Mesothelial cell of epicardium (in vitro differentiated cells): ENCODE results near the gene PTPRN2. TPM values are rescaled to one million over a fixed set of nuclear protein-coding genes. Genes with fewer than 3 reads are reported as not detected.

Experiments used
- DNase-seq, 2 experiments: peaks; one replicate each; pipeline ENCODE4 v3.0.0; 2021; ENCODE audit warnings: low spot score in 2 of 2; ENCODE audit not compliant: unreplicated experiment in 2 of 2
- H3K27ac Mint-ChIP-seq: 2 replicates; pipeline ENCODE4 v1.8.0; 2021; ENCODE audit warnings: mixed read lengths
- H3K27me3 Mint-ChIP-seq: 2 replicates; pipeline ENCODE4 v1.8.0; 2021; ENCODE audit warnings: low read depth, mixed read lengths
- H3K36me3 Mint-ChIP-seq: 2 replicates; pipeline ENCODE4 v1.8.0; 2021; ENCODE audit warnings: mixed read lengths
- H3K4me1 Mint-ChIP-seq: 2 replicates; pipeline ENCODE4 v1.8.0; 2021; ENCODE audit warnings: mixed read lengths
- H3K4me3 Mint-ChIP-seq: 2 replicates; pipeline ENCODE4 v1.8.0; 2021; ENCODE audit warnings: mild to moderate bottlenecking, moderate library complexity, mixed read lengths
- H3K9me3 Mint-ChIP-seq: 2 replicates; pipeline ENCODE4 v1.8.0; 2021; ENCODE audit warnings: mixed read lengths
- CTCF ChIP-seq: fragments of 200-600 bp; sonication (generic); IDR thresholded peaks from one replicate; pipeline ENCODE4 v1.5.0; 2021; ENCODE audit warnings: antibody characterized with exemption; ENCODE audit not compliant: unreplicated experiment
- total RNA-seq: library from RNA; stranded (reverse); gene quantifications from 3 replicates; pipeline ENCODE4 v1.2.1, GENCODE V29; 2021

Gene PTPRN2
- total RNA-seq, 1 donor from 2014 or later = 2.2 TPM

- H3K4me3 Mint-ChIP-seq = no peak overlapping the region
- DNase-seq = no peak
- no peaks in the 10 kb centered on the region for H3K36me3 Mint-ChIP-seq
- no peaks in the 10 kb centered on the region for H3K4me1 Mint-ChIP-seq
- no peak overlapping the region for H3K27ac Mint-ChIP-seq
- no peak for TF ChIP-seq CTCF
- H3K27me3 Mint-ChIP-seq = peaks cover 75% of the 10 kb centered on the region
- no peaks in the 10 kb centered on the region for H3K9me3 Mint-ChIP-seq
Observed at GRCh38 chr7:157584420-157584819, 1003.2 kb downstream of the PTPRN2 start.

- DNase-seq = no peak
- Mint-ChIP-seq H3K9me3 (no peaks in the 10 kb centered on the region), H3K4me1 (no peaks in the 10 kb centered on the region), H3K27me3 (peaks cover 74% of the 10 kb centered on the region), H3K4me3 (no peak overlapping the region), H3K36me3 (no peaks in the 10 kb centered on the region), H3K27ac (no peak overlapping the region)
- TF ChIP-seq CTCF = no peak
Observed at GRCh38 chr7:157581740-157582139, 1005.9 kb downstream of the PTPRN2 start.

- Mint-ChIP-seq H3K4me1 (no peaks in the 10 kb centered on the region), H3K4me3 (no peak overlapping the region), H3K27ac (no peak overlapping the region), H3K36me3 (no peaks in the 10 kb centered on the region), H3K27me3 (peaks cover 71% of the 10 kb centered on the region), H3K9me3 (no peaks in the 10 kb centered on the region)
- no peak for TF ChIP-seq CTCF
- DNase-seq = no peak
Observed at GRCh38 chr7:157580324-157580723, 1007.3 kb downstream of the PTPRN2 start.

GRCh38 chr7:157579425-157579824, 1008.2 kb downstream of the PTPRN2 start:
- no peak overlapping the region for H3K27ac Mint-ChIP-seq
- H3K9me3 Mint-ChIP-seq = no peaks in the 10 kb centered on the region
- peaks cover 70% of the 10 kb centered on the region for H3K27me3 Mint-ChIP-seq

GRCh38 chr7:157577796-157578339, 1009.8 kb downstream of the PTPRN2 start:
- TF ChIP-seq CTCF = no peak
- DNase-seq = no peak
- Mint-ChIP-seq H3K4me1 (no peaks in the 10 kb centered on the region), H3K9me3 (no peaks in the 10 kb centered on the region), H3K27me3 (peaks cover 67% of the 10 kb centered on the region), H3K36me3 (no peaks in the 10 kb centered on the region), H3K27ac (no peak overlapping the region), H3K4me3 (no peak overlapping the region)

More at GRCh38 chr7:157579425-157579824, 1008.2 kb downstream of the PTPRN2 start:
- H3K4me1 Mint-ChIP-seq = no peaks in the 10 kb centered on the region
- H3K4me3 Mint-ChIP-seq = no peak overlapping the region
- no peak for TF ChIP-seq CTCF
- no peak for DNase-seq
- no peaks in the 10 kb centered on the region for H3K36me3 Mint-ChIP-seq

- peaks cover 71% of the 10 kb centered on the region for H3K27me3 Mint-ChIP-seq
- no peak overlapping the region for H3K27ac Mint-ChIP-seq
- TF ChIP-seq CTCF = no peak
- no peak for DNase-seq
- H3K9me3 Mint-ChIP-seq = no peaks in the 10 kb centered on the region
- H3K36me3 Mint-ChIP-seq = no peaks in the 10 kb centered on the region
- no peak overlapping the region for H3K4me3 Mint-ChIP-seq
- no peaks in the 10 kb centered on the region for H3K4me1 Mint-ChIP-seq
Observed at GRCh38 chr7:157577061-157577460, 1010.6 kb downstream of the PTPRN2 start.
